H9 (cell line): ENCODE measurements around the gene MSLN. TPM values are rescaled to one million over a fixed set of nuclear protein-coding genes. Genes with fewer than 3 reads are reported as not detected.

Experiments
- DNase-seq: peaks from one replicate; pipeline ENCODE4 v3.0.0-alpha.2; 2017
- H2AFZ ChIP-seq: one replicate; pipeline ENCODE4 v1.6.1; 2013; ENCODE audit warnings: mild to moderate bottlenecking, low read length, control low read depth, moderate library complexity
- H2AK5ac ChIP-seq: 2 replicates; pipeline ENCODE4 v1.6.1; 2013; ENCODE audit warnings: low read length, control low read depth, mixed read lengths; ENCODE audit not compliant: insufficient read length
- H2BK120ac ChIP-seq: one replicate; pipeline ENCODE4 v1.6.1; 2013; ENCODE audit warnings: low read depth, mild to moderate bottlenecking, low read length, control low read depth, inconsistent platforms; ENCODE audit not compliant: poor library complexity, severe bottlenecking
- H2BK12ac ChIP-seq: 2 replicates; pipeline ENCODE4 v1.6.1; 2013; ENCODE audit warnings: low read length, control low read depth, mixed read lengths, low read depth; ENCODE audit not compliant: insufficient read length
- H2BK15ac ChIP-seq: 2 replicates; pipeline ENCODE4 v1.6.1; 2013; ENCODE audit warnings: low read depth, low read length, control low read depth
- H2BK20ac ChIP-seq: one replicate; pipeline ENCODE4 v1.6.1; 2013; ENCODE audit warnings: low read depth, mild to moderate bottlenecking, low read length, control low read depth, inconsistent platforms; ENCODE audit not compliant: poor library complexity, severe bottlenecking
- H2BK5ac ChIP-seq: 2 replicates; pipeline ENCODE4 v1.6.1; 2013; ENCODE audit warnings: low read length, control low read depth, mixed read lengths; ENCODE audit not compliant: insufficient read length
- H3K14ac ChIP-seq: 2 replicates; pipeline ENCODE4 v1.6.1; 2013; ENCODE audit warnings: low read length, control low read depth; ENCODE audit not compliant: insufficient read depth
- H3K18ac ChIP-seq: 2 replicates; pipeline ENCODE4 v1.6.1; 2013; ENCODE audit warnings: low read depth, mild to moderate bottlenecking, mixed read lengths, low read length, control low read depth; ENCODE audit not compliant: insufficient read length
- H3K23ac ChIP-seq: 2 replicates; pipeline ENCODE4 v1.6.1; 2013; ENCODE audit warnings: low read length, control low read depth, mixed read lengths, low read depth; ENCODE audit not compliant: insufficient read length
- H3K23me2 ChIP-seq: 2 replicates; pipeline ENCODE4 v1.6.1; 2013; ENCODE audit warnings: low read depth, mild to moderate bottlenecking, mixed read lengths, low read length, control low read depth; ENCODE audit not compliant: insufficient read length, poor library complexity, severe bottlenecking
- H3K27ac ChIP-seq: 2 replicates; pipeline ENCODE4 v1.5.1; 2013; ENCODE audit warnings: low read length, control low read depth, mixed read lengths, low read depth; ENCODE audit not compliant: insufficient read length
- H3K27me3 ChIP-seq: 2 replicates; pipeline ENCODE4 v1.6.1; 2013; ENCODE audit warnings: low read length, control low read depth, inconsistent platforms; ENCODE audit not compliant: insufficient read depth
- H3K4ac ChIP-seq: 2 replicates; pipeline ENCODE4 v1.6.1; 2013; ENCODE audit warnings: low read depth, mild to moderate bottlenecking, control low read depth, inconsistent platforms, low read length, moderate library complexity
- H3K4me1 ChIP-seq: 2 replicates; pipeline ENCODE4 v1.6.1; 2013; ENCODE audit warnings: low read length, control low read depth, inconsistent platforms; ENCODE audit not compliant: insufficient read depth
- H3K4me2 ChIP-seq: 2 replicates; pipeline ENCODE4 v1.6.1; 2013; ENCODE audit warnings: low read length, control low read depth, mixed read lengths; ENCODE audit not compliant: insufficient read length, insufficient read depth
- H3K56ac ChIP-seq: 2 replicates; pipeline ENCODE4 v1.6.1; 2013; ENCODE audit warnings: low read depth, mild to moderate bottlenecking, mixed read lengths, low read length, control low read depth; ENCODE audit not compliant: insufficient read length
- H3K79me1 ChIP-seq: 2 replicates; pipeline ENCODE4 v1.6.1; 2013; ENCODE audit warnings: low read depth, mild to moderate bottlenecking, moderate library complexity, low read length, control low read depth, inconsistent platforms; ENCODE audit not compliant: insufficient read depth, poor library complexity, severe bottlenecking
- H3K79me2 ChIP-seq: 2 replicates; pipeline ENCODE4 v1.6.1; 2013; ENCODE audit warnings: low read length, control low read depth, inconsistent platforms; ENCODE audit not compliant: insufficient read depth
- H3K9ac ChIP-seq: 2 replicates; pipeline ENCODE4 v1.6.1; 2013; ENCODE audit warnings: low read length, control low read depth, mixed read lengths; ENCODE audit not compliant: insufficient read length; ENCODE audit errors: extremely low read depth
- H3K9me3 ChIP-seq: one replicate; pipeline ENCODE4 v1.6.1; 2013; ENCODE audit warnings: low read depth, low read length, inconsistent platforms; ENCODE audit not compliant: control insufficient read depth
- H3T11ph ChIP-seq: one replicate; pipeline ENCODE4 v1.6.1; 2013; ENCODE audit warnings: mild to moderate bottlenecking, low read length, control low read depth, inconsistent platforms
- H4K20me1 ChIP-seq: one replicate; pipeline ENCODE4 v1.6.1; 2013; ENCODE audit not compliant: control insufficient read depth, insufficient read length, insufficient read depth
- H4K5ac ChIP-seq: 2 replicates; pipeline ENCODE4 v1.6.1; 2013; ENCODE audit warnings: low read depth, mild to moderate bottlenecking, mixed read lengths, low read length, control low read depth; ENCODE audit not compliant: insufficient read length
- H4K8ac ChIP-seq: replicated peaks from 2 replicates; pipeline ENCODE4 v1.6.1; 2013; ENCODE audit warnings: low read length, control low read depth, mixed read lengths, low read depth; ENCODE audit not compliant: insufficient read length
- H4K91ac ChIP-seq: 2 replicates; pipeline ENCODE4 v1.6.1; 2013; ENCODE audit warnings: low read depth, mild to moderate bottlenecking, moderate library complexity, mixed read lengths, low read length, control low read depth; ENCODE audit not compliant: insufficient read length
- H3K27ac Mint-ChIP-seq, 3 experiments: 2 replicates in 2 of 3; 3 replicates in 1 of 3; pipeline ENCODE4 v1.8.0; 2020 to 2021; ENCODE audit warnings: mixed read lengths in 3 of 3, mild to moderate bottlenecking in 1 of 3, moderate library complexity in 1 of 3
- H3K27me3 Mint-ChIP-seq: 2 replicates; pipeline ENCODE4 v1.8.0; 2021; ENCODE audit warnings: low read depth, mild to moderate bottlenecking, moderate library complexity, mixed read lengths
- H3K36me3 Mint-ChIP-seq, 3 experiments: 2 replicates in 2 of 3; 3 replicates in 1 of 3; pipeline ENCODE4 v1.8.0; 2020 to 2021; ENCODE audit warnings: low read depth in 3 of 3, mixed read lengths in 3 of 3; ENCODE audit not compliant: insufficient read depth in 1 of 3
- H3K4me1 Mint-ChIP-seq, 2 experiments: 2 replicates each; pipeline ENCODE4 v1.8.0; 2020; ENCODE audit warnings: mixed read lengths in 2 of 2
- H3K4me3 Mint-ChIP-seq, 2 experiments: 2 replicates in 1 of 2; 3 replicates in 1 of 2; pipeline ENCODE4 v1.8.0; 2020 to 2021; ENCODE audit warnings: mild to moderate bottlenecking in 2 of 2, mixed read lengths in 2 of 2, moderate library complexity in 1 of 2
- H3K9me3 Mint-ChIP-seq, 2 experiments: 2 replicates in 1 of 2; 3 replicates in 1 of 2; pipeline ENCODE4 v1.8.0; 2020; ENCODE audit warnings: mild to moderate bottlenecking in 2 of 2, mixed read lengths in 2 of 2, moderate library complexity in 1 of 2
- CTCF ChIP-seq: fragments of 200-600 bp; sonication (generic); conservative IDR thresholded peaks from 3 replicates; pipeline ENCODE4 v1.8.0; 2021; ENCODE audit warnings: antibody characterized with exemption, mild to moderate bottlenecking
- WGBS: extraction: QIAGEN DNeasy Blood & Tissue Kit; methylation state at CpG from one replicate; pipeline ENCODE4 v1.1.7; 2013; ENCODE audit warnings: missing lambda C conversion rate, low lambda C conversion rate, mixed read lengths; ENCODE audit not compliant: insufficient read length; ENCODE audit errors: extremely low coverage; 5-methylcytosine and 5-hydroxymethylcytosine counted together
- total RNA-seq: library from RNA; stranded (reverse); gene quantifications from 2 replicates; pipeline ENCODE4 v1.2.1, GENCODE V29; 2021

The MSLN gene
- total RNA-seq, 1 experiment from 2014 or later: 0.22 TPM

GRCh38 chr16:790086-790485 lies 29.6 kb downstream of the MSLN start:
- no peak overlapping the region for H3K4me2 ChIP-seq
- H2BK20ac ChIP-seq: no peak overlapping the region
- no peak overlapping the region for H3K23ac ChIP-seq
- no peak for TF ChIP-seq CTCF
- H4K8ac ChIP-seq: no peak overlapping the region
- Mint-ChIP-seq H3K9me3 (no peaks in the 10 kb centered on the region), H3K4me3 (peak overlapping the region; percentile 71 to 78), H3K27ac (no peak overlapping the region), H3K36me3 (peaks cover 8 to 34% (median 21%) of the 10 kb centered on the region in 3 experiments; a peak in 6 of 7 replicates), H3K4me1 (peaks cover 0 to 2% of the 10 kb centered on the region in 2 experiments; a peak in 1 of 4 replicates), H3K27me3 (no peaks in the 10 kb centered on the region)
- H3K4ac ChIP-seq: no peak overlapping the region
- H2BK5ac ChIP-seq: no peak overlapping the region
- no peak overlapping the region for H2AFZ ChIP-seq
- WGBS: no CpG with 5 or more reads among the region's 17 CpGs
- H4K5ac ChIP-seq: no peak overlapping the region
- H2BK12ac ChIP-seq: no peak overlapping the region
- no peaks in the 10 kb centered on the region for H3K9me3 ChIP-seq
- H2AK5ac ChIP-seq: no peak overlapping the region
- H3K9ac ChIP-seq: no peak overlapping the region
- no peak for DNase-seq
- H3T11ph ChIP-seq: no peak overlapping the region
- peaks cover 2% of the 10 kb centered on the region for H3K79me1 ChIP-seq
- H2BK120ac ChIP-seq: no peak overlapping the region
- no peak overlapping the region for H3K27ac ChIP-seq
- no peak overlapping the region for H2BK15ac ChIP-seq
- H4K91ac ChIP-seq: no peak overlapping the region
- H3K4me1 ChIP-seq: no peaks in the 10 kb centered on the region
- no peaks in the 10 kb centered on the region for H3K27me3 ChIP-seq
- no peak overlapping the region for H3K18ac ChIP-seq
- H3K14ac ChIP-seq: no peak overlapping the region
- H3K79me2 ChIP-seq: no peaks in the 10 kb centered on the region; the same call in 1 of the 2 replicates
- H4K20me1 ChIP-seq: no peaks in the 10 kb centered on the region
- H3K56ac ChIP-seq: no peak overlapping the region
- H3K23me2 ChIP-seq: peaks cover 11% of the 10 kb centered on the region
